Measurements from ENCODE around the gene ADA.

GRCh38 chr20:44694159-44694558 is 42.7 kb upstream of the ADA start:
- TF ChIP-seq CTCF (IDR thresholded peaks at IDR 0.05; ENCODE audit: low read depth, low read length, poor library complexity, severe bottlenecking) (no peak), EZH2phosphoT487 (IDR thresholded peaks at IDR 0.05; ENCODE audit: borderline replicate concordance, low read length) (no peak)

Data from DOHH2 (cell line).